Mucosa of descending colon (tissue), 3 donors: Measurements from ENCODE around the gene AGMAT. TPM values are rescaled to one million over a fixed set of nuclear protein-coding genes. Genes with fewer than 3 reads are reported as not detected.

ENCODE experiments used
- ATAC-seq: fragments of 200-7000 bp; cut with Tn5 transposase; one replicate; pipeline ENCODE4 v1.9.1; 2020; ENCODE audit warnings: mild to moderate bottlenecking, moderate library complexity
- DNase-seq, 3 donors: peaks; one replicate each; pipeline ENCODE4 v3.0.0-alpha.2; 2020
- H3K36me3 ChIP-seq: fragments of 200-600 bp; one replicate; pipeline ENCODE4 v1.8.0; 2021; ENCODE audit warnings: low read depth, mild to moderate bottlenecking
- H3K4me1 ChIP-seq: fragments of 200-600 bp; one replicate; pipeline ENCODE4 v1.8.0; 2021; ENCODE audit warnings: low read depth, mild to moderate bottlenecking
- H3K4me3 ChIP-seq: fragments of 200-600 bp; one replicate; pipeline ENCODE4 v1.8.0; 2021; ENCODE audit warnings: mild to moderate bottlenecking
- H3K9me3 ChIP-seq: fragments of 200-600 bp; one replicate; pipeline ENCODE4 v1.8.0; 2021; ENCODE audit warnings: mild to moderate bottlenecking
- CTCF ChIP-seq: fragments of 200-600 bp; IDR thresholded peaks from one replicate; pipeline ENCODE4 v1.8.0; 2022; ENCODE audit warnings: antibody characterized with exemption, mild to moderate bottlenecking
- intact Hi-C, 2 donors: fragments of 100-400 bp; cut with DNase I in 1 of 2; cut with micrococcal nuclease in 1 of 2; formaldehyde crosslinking; loops; one replicate each; pipeline versions ENCODE4 v1.11.0 to v1.11.1; 2022; cut with DNase I, micrococcal nuclease
- total RNA-seq, 3 donors: library from RNA; stranded (reverse); fragmentation: NEBNext Ultra II Directional in 2 of 3; extraction: Animal tissue kit (Norgen Biotek cat#: 25700) in 2 of 3; gene quantifications; one replicate each; pipeline versions ENCODE4 v1.2.1 to v1.2.4, GENCODE V29; 2021 to 2023
- donor health status: DM: no; HTN: no; CAD: no; lungs with moderate emphysema.
- donor health status: DM: no; HTN: no; CAD: no.
- donor health status: DM: no; HTN: yes; CAD: no.

Gene AGMAT
- total RNA-seq, 3 donors from 2014 or later, result 8.4 to 21.4 (median 20.7) TPM

GRCh38 chr1:15543589-15544568 is 41.0 kb downstream of the AGMAT start:
- no peak for DNase-seq
- ATAC-seq, result no peak
- intact Hi-C loops, result no loop called here
- TF ChIP-seq CTCF, result no peak
- Histone ChIP-seq H3K4me1 (no peaks in the 10 kb centered on the region), H3K4me3 (no peak overlapping the region), H3K9me3 (no peaks in the 10 kb centered on the region), H3K36me3 (no peaks in the 10 kb centered on the region)

GRCh38 chr1:15543251-15543588 is 41.6 kb downstream of the AGMAT start:
- no peak for TF ChIP-seq CTCF
- ATAC-seq (no peak), DNase-seq (no peak)
- Histone ChIP-seq H3K9me3 (no peaks in the 10 kb centered on the region), H3K4me3 (no peak overlapping the region), H3K4me1 (no peaks in the 10 kb centered on the region), H3K36me3 (no peaks in the 10 kb centered on the region)
- intact Hi-C loops, result no loop called here

GRCh38 chr1:15542388-15543250 is 42.2 kb downstream of the AGMAT start:
- no peaks in the 10 kb centered on the region for H3K9me3 ChIP-seq
- H3K4me1 ChIP-seq, result no peaks in the 10 kb centered on the region
- ATAC-seq (no peak), DNase-seq (no peak)
- H3K36me3 ChIP-seq, result no peaks in the 10 kb centered on the region
- intact Hi-C loops, result no loop called here
- TF ChIP-seq CTCF, result no peak
- no peak overlapping the region for H3K4me3 ChIP-seq

- H3K9me3 ChIP-seq, result no peaks in the 10 kb centered on the region
- no peak for DNase-seq
- no peaks in the 10 kb centered on the region for H3K36me3 ChIP-seq
- intact Hi-C loops, result no loop called here
- no peak overlapping the region for H3K4me3 ChIP-seq
- no peak for ATAC-seq
- H3K4me1 ChIP-seq, result no peaks in the 10 kb centered on the region
- no peak for TF ChIP-seq CTCF
Measured at GRCh38 chr1:15541231-15541792, 43.5 kb downstream of the AGMAT start.

GRCh38 chr1:15540186-15540585 is 44.7 kb downstream of the AGMAT start:
- intact Hi-C loops, result no loop called here
- no peak for TF ChIP-seq CTCF
- no peak for ATAC-seq

More at GRCh38 chr1:15540186-15540585, 44.7 kb downstream of the AGMAT start:
- Histone ChIP-seq H3K4me1 (no peaks in the 10 kb centered on the region), H3K4me3 (no peak overlapping the region), H3K9me3 (no peaks in the 10 kb centered on the region), H3K36me3 (no peaks in the 10 kb centered on the region)
- no peak for DNase-seq
